GOT3 (cell line): Measurements from ENCODE around the gene RTP2.

Experiments used
- DNase-seq: peaks from one replicate; lab custom pipeline; 2025; ENCODE audit warnings: mixed read lengths; lab: John Stamatoyannopoulos, UW

The RTP2 gene

GRCh38 chr3:187669675-187670504 is 32.5 kb downstream of the RTP2 start, which contains the start of gene SST:
Gene SST, minus strand, starts transcription at chr3:187670394. Its CDS starts 103 bp downstream, at chr3:187670291.
- DNase-seq: no peak

- no peak for DNase-seq
Measured at GRCh38 chr3:187667526-187667925, 34.8 kb downstream of the RTP2 start.

GRCh38 chr3:187665764-187666402 is 36.5 kb downstream of the RTP2 start:
- DNase-seq: no peak

GRCh38 chr3:187665010-187665409 is 37.3 kb downstream of the RTP2 start:
- no peak for DNase-seq

GRCh38 chr3:187662848-187663409 is 39.4 kb downstream of the RTP2 start:
- DNase-seq: no peak

GRCh38 chr3:187661267-187661666 is 41.1 kb downstream of the RTP2 start:
- DNase-seq: no peak

- no peak for DNase-seq
Measured at GRCh38 chr3:187651282-187651681, 51.1 kb downstream of the RTP2 start.
